ENCODE results near the gene ZNF561.

Gene ZNF561

DNA sequence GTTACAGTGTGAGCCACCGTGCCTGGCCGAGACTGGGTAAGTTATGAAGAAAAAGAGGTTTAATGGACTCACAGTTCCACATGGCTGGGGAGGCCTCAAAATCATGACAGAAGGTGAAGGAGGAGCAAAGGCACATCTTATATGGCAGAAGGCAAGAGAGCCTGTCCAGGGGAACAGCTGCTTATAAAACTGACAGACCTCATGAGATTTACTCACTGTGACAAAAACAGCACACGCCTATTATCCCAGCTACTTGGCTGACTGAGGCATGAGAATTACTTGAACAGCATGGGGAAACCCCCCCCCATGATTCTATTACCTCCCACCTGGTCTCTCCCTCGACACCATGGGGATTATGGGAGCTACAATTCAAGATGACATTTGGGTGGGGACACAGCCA, 23.4 kb upstream of the ZNF561 start:
- H3K27ac ChIP-seq, result no peak overlapping the region
- TF ChIP-seq ZFX (IDR thresholded peaks at IDR 0.05), result no peak
- TF ChIP-seq, protein P1, sequence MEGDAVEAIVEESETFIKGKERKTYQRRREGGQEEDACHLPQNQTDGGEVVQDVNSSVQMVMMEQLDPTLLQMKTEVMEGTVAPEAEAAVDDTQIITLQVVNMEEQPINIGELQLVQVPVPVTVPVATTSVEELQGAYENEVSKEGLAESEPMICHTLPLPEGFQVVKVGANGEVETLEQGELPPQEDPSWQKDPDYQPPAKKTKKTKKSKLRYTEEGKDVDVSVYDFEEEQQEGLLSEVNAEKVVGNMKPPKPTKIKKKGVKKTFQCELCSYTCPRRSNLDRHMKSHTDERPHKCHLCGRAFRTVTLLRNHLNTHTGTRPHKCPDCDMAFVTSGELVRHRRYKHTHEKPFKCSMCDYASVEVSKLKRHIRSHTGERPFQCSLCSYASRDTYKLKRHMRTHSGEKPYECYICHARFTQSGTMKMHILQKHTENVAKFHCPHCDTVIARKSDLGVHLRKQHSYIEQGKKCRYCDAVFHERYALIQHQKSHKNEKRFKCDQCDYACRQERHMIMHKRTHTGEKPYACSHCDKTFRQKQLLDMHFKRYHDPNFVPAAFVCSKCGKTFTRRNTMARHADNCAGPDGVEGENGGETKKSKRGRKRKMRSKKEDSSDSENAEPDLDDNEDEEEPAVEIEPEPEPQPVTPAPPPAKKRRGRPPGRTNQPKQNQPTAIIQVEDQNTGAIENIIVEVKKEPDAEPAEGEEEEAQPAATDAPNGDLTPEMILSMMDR (conservative IDR thresholded peaks at IDR 0.05), result no peak

GRCh38 chr19:9641810-9642209, 20.8 kb upstream of the ZNF561 start:
- no peak overlapping the region for H3K27ac ChIP-seq
- TF ChIP-seq, protein P1 (conservative IDR thresholded peaks at IDR 0.05), result no peak
- no peak for TF ChIP-seq ZFX (IDR thresholded peaks at IDR 0.05)

GRCh38 chr19:9640956-9641355, 19.9 kb upstream of the ZNF561 start:
- TF ChIP-seq, protein P1 (conservative IDR thresholded peaks at IDR 0.05), result no peak
- TF ChIP-seq ZFX (IDR thresholded peaks at IDR 0.05), result no peak
- H3K27ac ChIP-seq, result no peak overlapping the region

DNA sequence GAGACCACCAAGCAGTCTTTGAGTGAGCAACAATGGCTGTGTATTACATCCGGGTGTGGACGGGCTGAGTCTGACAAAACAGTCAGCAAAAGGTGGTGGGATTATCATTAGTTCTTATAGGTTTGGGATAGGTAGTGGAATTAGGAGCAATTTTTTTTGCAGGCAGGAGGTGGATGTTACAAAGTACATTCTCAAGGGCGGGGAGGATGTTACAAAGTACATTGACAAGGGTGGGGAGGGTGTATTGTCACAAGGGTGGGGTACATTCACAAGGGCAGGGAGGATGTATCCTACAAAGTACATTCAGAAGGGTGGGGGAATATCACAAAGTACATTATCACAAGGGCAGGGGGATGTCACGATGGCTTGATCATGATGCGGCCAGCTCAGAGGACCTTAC, 15.0 kb upstream of the ZNF561 start:
- TF ChIP-seq ZFX (IDR thresholded peaks at IDR 0.05), result no peak
- TF ChIP-seq, protein P1 (conservative IDR thresholded peaks at IDR 0.05), result no peak
- no peak overlapping the region for H3K27ac ChIP-seq

GRCh38 chr19:9627856-9628255, 6.8 kb upstream of the ZNF561 start:
- no peak overlapping the region for H3K27ac ChIP-seq
- TF ChIP-seq ZFX (IDR thresholded peaks at IDR 0.05), result no peak
- TF ChIP-seq, protein P1 (conservative IDR thresholded peaks at IDR 0.05), result no peak

- H3K27ac ChIP-seq, result no peak overlapping the region
- TF ChIP-seq, protein P1 (conservative IDR thresholded peaks at IDR 0.05), result no peak
- TF ChIP-seq ZFX (IDR thresholded peaks at IDR 0.05), result no peak; the same call in 1 of the 2 replicates
These were observed 1.5 kb upstream of the ZNF561 start for GRCh38 chr19:9622531-9622930.

DNA sequence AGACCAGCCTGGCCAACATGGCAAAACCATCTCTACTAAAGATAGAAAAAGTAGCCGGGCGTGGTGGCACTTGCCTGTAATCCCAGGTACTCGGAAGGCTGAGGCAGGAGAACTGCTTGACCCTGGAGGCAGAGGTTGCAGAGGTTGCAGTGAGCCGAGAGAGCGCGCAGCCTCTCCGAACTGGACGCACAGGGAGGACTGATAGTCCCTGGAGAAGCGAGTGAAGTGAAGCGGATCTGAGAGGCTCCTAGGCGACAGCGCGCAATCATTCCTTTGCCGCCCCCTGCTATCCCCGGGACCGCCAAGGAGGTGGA, 233 bp downstream of the ZNF561 start:
- no peak for TF ChIP-seq ZFX (IDR thresholded peaks at IDR 0.05)
- TF ChIP-seq, protein P1 (conservative IDR thresholded peaks at IDR 0.05), result no peak
- H3K27ac ChIP-seq, result peak overlapping the region; percentile 83
